ENCODE results near the gene EMSY. TPM values are rescaled to one million over a fixed set of nuclear protein-coding genes. Genes with fewer than 3 reads are reported as not detected.
"Not testable (repeated sequence)": the region's sequence is repeated elsewhere in the genome, so short reads cannot be mapped to it uniquely, and the experiment has no call there.

Gene EMSY
- total RNA-seq, 5 donors from 2014 or later (not counting 1 experiment from before 2014, with no cell fraction given) = 33.4 to 39.0 (median 38.0) TPM

DNA sequence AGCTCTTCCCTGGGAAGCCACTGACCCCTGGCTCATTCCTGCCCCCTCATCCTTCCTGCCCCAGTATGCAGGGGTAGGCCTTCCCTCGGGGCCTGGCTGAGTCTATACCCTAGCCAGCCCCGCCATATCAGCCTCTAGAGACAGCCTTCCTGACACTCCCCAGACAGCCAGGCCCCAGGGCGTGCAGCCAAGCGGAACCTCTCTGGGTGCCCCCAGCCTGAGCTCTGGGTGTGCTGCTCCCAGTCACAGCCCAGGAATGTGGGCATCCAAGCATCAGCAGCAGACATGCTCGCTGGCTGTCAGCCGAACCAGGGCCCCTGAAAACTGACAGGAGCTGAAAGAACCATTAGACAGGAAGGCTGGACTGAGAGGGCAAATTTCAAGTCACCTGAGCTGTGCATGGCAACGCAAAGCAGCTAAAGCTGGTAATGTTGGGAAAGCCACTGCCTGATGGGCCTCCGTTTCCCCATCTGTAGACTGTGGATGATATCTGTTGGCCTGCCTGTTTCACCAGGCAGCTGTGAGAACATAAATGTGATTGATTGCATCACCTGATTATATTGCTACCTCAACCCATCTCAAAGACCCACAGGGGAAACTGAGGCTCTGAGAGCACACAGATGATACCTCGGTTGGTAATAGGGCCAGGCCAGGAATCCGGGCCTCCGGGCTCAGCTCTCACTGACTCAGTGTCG lies 132.6 kb downstream of the EMSY start:
- no peak overlapping the region for H3K4me3 Mint-ChIP-seq
- Histone ChIP-seq H3K4me3 (ENCODE audit: control insufficient read depth in 1 of 2, extremely low read depth in 1 of 2, low read length in 1 of 2) (no peak overlapping the region), H3K27ac (ENCODE audit: low read length) (no peak overlapping the region), H3K27me3 (replicated peaks in 1 of 2; ENCODE audit: control insufficient read depth in 2 of 2, extremely low read depth in 1 of 2, insufficient read depth in 2 of 2, low read length in 1 of 2) (peaks cover 0 to 20% of the 10 kb centered on the region in 2 experiments), H3K4me1 (ENCODE audit: control insufficient read depth in 1 of 2, extremely low read depth in 1 of 2, insufficient read depth in 2 of 2, low read length in 2 of 2) (no peaks in the 10 kb centered on the region), H3K9me3 (no peaks in the 10 kb centered on the region), H3K36me3 (ENCODE audit: control insufficient read depth in 2 of 2, extremely low read depth in 1 of 2, insufficient read depth in 1 of 2, low read length in 1 of 2) (no peaks in the 10 kb centered on the region)
- H3K9me3 Mint-ChIP-seq = no peaks in the 10 kb centered on the region
- no peaks in the 10 kb centered on the region for H3K36me3 Mint-ChIP-seq
- CTCF ChIA-PET = no interaction called here
- H3K4me1 Mint-ChIP-seq = no peaks in the 10 kb centered on the region
- ATAC-seq (replicated peaks in 1 of 4) (no peak), DNase-seq (no peak)
- POLR2A ChIA-PET = no interaction called here
- WGBS (ENCODE audit: insufficient coverage) = 88% methylated on average over 10 of the region's 12 CpGs
- H3K27ac Mint-ChIP-seq = no peak overlapping the region
- H3K27me3 Mint-ChIP-seq = peaks cover 13 to 18% of the 10 kb centered on the region in 2 donors

DNA sequence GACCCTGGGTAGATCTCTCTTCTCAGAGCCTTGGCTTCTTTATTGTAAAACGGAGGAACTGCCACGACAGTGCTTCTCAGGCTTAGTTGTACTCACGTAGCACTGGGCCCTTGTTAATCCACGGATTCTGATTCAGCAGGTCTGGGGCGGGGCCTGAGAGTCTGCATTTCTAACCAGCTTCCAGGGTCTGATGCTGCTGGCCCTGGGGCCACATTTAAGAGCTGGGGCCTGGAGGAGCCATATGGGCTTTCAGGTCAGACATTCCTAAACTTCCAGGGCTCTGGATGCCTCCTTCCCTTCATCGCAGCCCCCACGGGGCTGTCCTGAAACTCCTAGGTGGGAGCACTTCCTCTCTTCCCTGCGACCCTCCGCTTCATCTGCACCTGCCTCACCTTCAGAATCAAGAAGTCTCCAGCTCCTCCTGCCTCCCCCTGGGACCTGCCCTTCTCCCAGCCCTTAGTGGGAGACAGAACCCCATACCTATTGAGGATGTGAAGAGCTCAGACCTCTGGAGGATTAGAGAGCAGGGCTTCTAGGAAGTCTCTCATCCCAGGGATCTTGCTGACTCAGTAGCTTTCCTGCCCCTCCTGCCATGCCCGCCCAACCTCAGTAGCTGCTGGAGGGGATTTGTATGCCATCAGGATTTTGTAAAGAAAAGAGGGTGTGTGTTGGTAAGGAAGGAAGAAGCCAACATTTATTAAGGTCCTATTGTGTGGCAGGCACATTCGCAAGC lies 133.3 kb downstream of the EMSY start:
- Histone ChIP-seq H3K36me3 (ENCODE audit: control insufficient read depth in 2 of 2, extremely low read depth in 1 of 2, insufficient read depth in 1 of 2, low read length in 1 of 2) (no peaks in the 10 kb centered on the region), H3K9me3 (no peaks in the 10 kb centered on the region), H3K27ac (ENCODE audit: low read length) (no peak overlapping the region), H3K4me1 (ENCODE audit: control insufficient read depth in 1 of 2, extremely low read depth in 1 of 2, insufficient read depth in 2 of 2, low read length in 2 of 2) (no peaks in the 10 kb centered on the region), H3K4me3 (ENCODE audit: control insufficient read depth in 1 of 2, extremely low read depth in 1 of 2, low read length in 1 of 2) (no peak overlapping the region), H3K27me3 (replicated peaks in 1 of 2; ENCODE audit: control insufficient read depth in 2 of 2, extremely low read depth in 1 of 2, insufficient read depth in 2 of 2, low read length in 1 of 2) (peaks cover 0 to 20% of the 10 kb centered on the region in 2 experiments)
- ATAC-seq (replicated peaks in 1 of 4) (no peak), DNase-seq (no peak)
- POLR2A ChIA-PET = no interaction called here
- Mint-ChIP-seq H3K9me3 (no peaks in the 10 kb centered on the region), H3K27me3 (peaks cover 10 to 15% of the 10 kb centered on the region in 2 donors), H3K36me3 (no peaks in the 10 kb centered on the region), H3K27ac (no peak overlapping the region), H3K4me3 (no peak overlapping the region), H3K4me1 (no peaks in the 10 kb centered on the region)
- CTCF ChIA-PET = no interaction called here
- WGBS (ENCODE audit: insufficient coverage) = 94% methylated on average over 9 of the region's 11 CpGs

DNA sequence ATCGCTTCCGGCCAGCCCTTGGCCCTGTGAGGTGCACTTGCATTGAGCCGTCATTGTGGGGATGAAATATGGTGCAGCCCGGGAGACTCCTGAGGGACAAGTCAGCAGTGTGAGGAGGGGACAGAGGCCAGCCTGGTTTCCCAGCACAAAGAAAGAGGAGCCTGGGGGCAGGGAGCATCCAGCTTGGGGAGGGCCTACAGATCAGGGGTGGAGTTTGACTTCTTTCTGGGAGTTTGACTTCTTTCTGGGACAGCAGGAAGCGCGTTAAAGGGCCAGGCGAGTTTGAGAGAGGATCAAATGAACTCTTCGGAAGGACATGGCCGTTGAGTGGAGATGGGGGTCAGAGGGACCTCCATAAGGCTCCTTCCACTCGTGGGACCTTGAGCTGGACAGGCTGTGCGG lies 133.8 kb downstream of the EMSY start:
- H3K36me3 ChIP-seq (ENCODE audit: control insufficient read depth in 2 of 2, extremely low read depth in 1 of 2, insufficient read depth in 1 of 2, low read length in 1 of 2) = no peaks in the 10 kb centered on the region
- H3K27me3 ChIP-seq (replicated peaks in 1 of 2; ENCODE audit: control insufficient read depth in 2 of 2, extremely low read depth in 1 of 2, insufficient read depth in 2 of 2, low read length in 1 of 2) = peaks cover 0 to 20% of the 10 kb centered on the region in 2 experiments
- H3K36me3 Mint-ChIP-seq = no peaks in the 10 kb centered on the region
- DNase-seq (no peak), ATAC-seq (replicated peaks in 1 of 4) (no peak)
- H3K4me1 ChIP-seq (ENCODE audit: control insufficient read depth in 1 of 2, extremely low read depth in 1 of 2, insufficient read depth in 2 of 2, low read length in 2 of 2) = no peaks in the 10 kb centered on the region
- H3K4me1 Mint-ChIP-seq = no peaks in the 10 kb centered on the region
- peaks cover 10 to 15% of the 10 kb centered on the region in 2 donors for H3K27me3 Mint-ChIP-seq
- ChIA-PET POLR2A (no interaction called here), CTCF (no interaction called here)
- WGBS (ENCODE audit: insufficient coverage) = 92% methylated on average over 10 of the region's 11 CpGs
- H3K27ac Mint-ChIP-seq = no peak overlapping the region
- no peak overlapping the region for H3K27ac ChIP-seq (ENCODE audit: low read length)
- no peaks in the 10 kb centered on the region for H3K9me3 ChIP-seq
- no peak overlapping the region for H3K4me3 Mint-ChIP-seq
- H3K4me3 ChIP-seq (ENCODE audit: control insufficient read depth in 1 of 2, extremely low read depth in 1 of 2, low read length in 1 of 2) = no peak overlapping the region
- H3K9me3 Mint-ChIP-seq = no peaks in the 10 kb centered on the region

- WGBS (ENCODE audit: insufficient coverage) = 90% methylated on average over 13 of the region's 18 CpGs
- ATAC-seq (replicated peaks in 1 of 4) = no peak
- Mint-ChIP-seq H3K27me3 (peaks cover 10 to 13% of the 10 kb centered on the region in 2 donors), H3K4me1 (no peaks in the 10 kb centered on the region), H3K36me3 (no peaks in the 10 kb centered on the region), H3K9me3 (no peaks in the 10 kb centered on the region), H3K27ac (no peak overlapping the region), H3K4me3 (no peak overlapping the region)
- no peak overlapping the region for H3K4me3 ChIP-seq (ENCODE audit: control insufficient read depth in 1 of 2, extremely low read depth in 1 of 2, low read length in 1 of 2)
- no peaks in the 10 kb centered on the region for H3K9me3 ChIP-seq
- ChIA-PET CTCF (no interaction called here), POLR2A (no interaction called here)
- no peak for DNase-seq
- peaks cover 0 to 20% of the 10 kb centered on the region in 2 experiments for H3K27me3 ChIP-seq (replicated peaks in 1 of 2; ENCODE audit: control insufficient read depth in 2 of 2, extremely low read depth in 1 of 2, insufficient read depth in 2 of 2, low read length in 1 of 2)
- H3K27ac ChIP-seq (ENCODE audit: low read length) = no peak overlapping the region
- no peaks in the 10 kb centered on the region for H3K36me3 ChIP-seq (ENCODE audit: control insufficient read depth in 2 of 2, extremely low read depth in 1 of 2, insufficient read depth in 1 of 2, low read length in 1 of 2)
- H3K4me1 ChIP-seq (ENCODE audit: control insufficient read depth in 1 of 2, extremely low read depth in 1 of 2, insufficient read depth in 2 of 2, low read length in 2 of 2) = no peaks in the 10 kb centered on the region
Measured at GRCh38 chr11:76579056-76579751, 134.4 kb downstream of the EMSY start.

DNA sequence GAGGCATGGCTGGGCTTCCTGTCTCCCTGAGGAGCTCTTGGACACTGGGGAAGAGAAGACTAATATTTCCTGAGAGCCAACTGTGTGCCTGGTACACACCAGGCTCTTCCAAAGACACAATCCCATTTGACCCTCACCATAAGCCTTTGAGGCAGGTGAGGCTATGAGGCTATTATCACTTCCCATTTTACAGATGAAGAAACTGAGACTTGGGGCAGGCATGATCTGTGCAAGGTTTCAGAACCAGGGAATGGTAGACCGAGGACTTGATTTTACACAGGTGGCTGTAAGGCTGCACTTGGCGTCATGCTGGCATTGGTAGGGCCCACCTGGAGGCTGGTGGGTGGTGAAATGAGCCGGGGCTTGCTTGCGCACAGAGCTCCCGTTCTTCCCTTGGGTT lies 134.9 kb downstream of the EMSY start:
- H3K27me3 Mint-ChIP-seq = peaks cover 10 to 13% of the 10 kb centered on the region in 2 donors
- H3K9me3 Mint-ChIP-seq = no peaks in the 10 kb centered on the region
- ATAC-seq (replicated peaks in 1 of 4) (no peak), DNase-seq (no peak)
- H3K27ac Mint-ChIP-seq = no peak overlapping the region
- no peaks in the 10 kb centered on the region for H3K36me3 Mint-ChIP-seq
- Histone ChIP-seq H3K9me3 (no peaks in the 10 kb centered on the region), H3K27me3 (replicated peaks in 1 of 2; ENCODE audit: control insufficient read depth in 2 of 2, extremely low read depth in 1 of 2, insufficient read depth in 2 of 2, low read length in 1 of 2) (peaks cover 0 to 20% of the 10 kb centered on the region in 2 experiments), H3K4me3 (ENCODE audit: control insufficient read depth in 1 of 2, extremely low read depth in 1 of 2, low read length in 1 of 2) (no peak overlapping the region), H3K27ac (ENCODE audit: low read length) (no peak overlapping the region), H3K4me1 (ENCODE audit: control insufficient read depth in 1 of 2, extremely low read depth in 1 of 2, insufficient read depth in 2 of 2, low read length in 2 of 2) (no peaks in the 10 kb centered on the region), H3K36me3 (ENCODE audit: control insufficient read depth in 2 of 2, extremely low read depth in 1 of 2, insufficient read depth in 1 of 2, low read length in 1 of 2) (no peaks in the 10 kb centered on the region)
- WGBS (ENCODE audit: insufficient coverage) = 90% methylated on average over 2 of the region's 5 CpGs
- no peaks in the 10 kb centered on the region for H3K4me1 Mint-ChIP-seq
- H3K4me3 Mint-ChIP-seq = no peak overlapping the region
- ChIA-PET POLR2A (no interaction called here), CTCF (no interaction called here)

DNA sequence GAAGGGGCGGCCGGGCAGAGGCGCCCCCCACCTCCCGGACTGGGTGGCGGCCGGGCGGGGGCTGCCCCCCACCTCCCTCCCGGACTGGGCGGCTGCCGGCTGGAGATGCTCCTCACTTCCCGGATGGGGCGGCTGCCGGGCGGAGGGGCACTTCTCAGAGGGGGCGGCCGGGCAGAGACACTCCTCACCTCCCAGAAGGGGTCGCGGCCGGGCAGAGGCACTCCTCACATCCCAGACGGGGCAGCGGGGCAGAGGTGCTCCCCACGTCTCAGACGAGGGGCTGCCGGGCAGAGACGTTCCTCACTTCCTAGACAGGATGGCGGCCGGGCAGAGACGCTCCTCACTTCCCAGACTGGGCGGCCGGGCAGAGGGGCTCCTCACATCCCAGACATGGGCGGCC lies 137.7 kb downstream of the EMSY start:
- H3K4me3 ChIP-seq (ENCODE audit: control insufficient read depth in 1 of 2, extremely low read depth in 1 of 2, low read length in 1 of 2); H3K36me3 Mint-ChIP-seq; DNase-seq; H3K27ac ChIP-seq (ENCODE audit: low read length); CTCF ChIA-PET; H3K4me3 Mint-ChIP-seq; H3K9me3 Mint-ChIP-seq; H3K27me3 Mint-ChIP-seq; H3K4me1 Mint-ChIP-seq; H3K4me1 ChIP-seq (ENCODE audit: control insufficient read depth in 1 of 2, extremely low read depth in 1 of 2, insufficient read depth in 2 of 2, low read length in 2 of 2); POLR2A ChIA-PET; H3K27ac Mint-ChIP-seq; H3K9me3 ChIP-seq; H3K36me3 ChIP-seq (ENCODE audit: control insufficient read depth in 2 of 2, extremely low read depth in 1 of 2, insufficient read depth in 1 of 2, low read length in 1 of 2); ATAC-seq (replicated peaks in 1 of 4): not testable (repeated sequence)
- WGBS (ENCODE audit: insufficient coverage) = 91% methylated on average over 18 of the region's 31 CpGs
- H3K27me3 ChIP-seq (replicated peaks in 1 of 2; ENCODE audit: control insufficient read depth in 2 of 2, extremely low read depth in 1 of 2, insufficient read depth in 2 of 2, low read length in 1 of 2) = peaks cover 0 to 15% of the 10 kb centered on the region in 2 experiments
